Adrenal gland (tissue), 12 donors: ENCODE results near the gene PUS1. TPM values are rescaled to one million over a fixed set of nuclear protein-coding genes. Genes with fewer than 3 reads are reported as not detected.
"Not testable (repeated sequence)": the region's sequence is repeated elsewhere in the genome, so short reads cannot be mapped to it uniquely, and the experiment has no call there.

ENCODE experiments used
- DNase-seq, 7 donors: peaks; one replicate each; pipeline ENCODE4 v3.0.0-alpha.2; 2019 to 2020
- H3K27ac ChIP-seq, 5 donors: fragments of 200-600 bp; sonication (generic) in 4 of 5; 1 replicate in 3 of 5; 2 replicates in 2 of 5; pipeline versions ENCODE4 v1.5.1 to v1.8.0; 2016 to 2020; ENCODE audit warnings: mild to moderate bottlenecking in 1 of 5
- H3K27me3 ChIP-seq: fragments of 200-600 bp; 2 replicates; pipeline ENCODE4 v1.8.0; 2021
- H3K36me3 ChIP-seq, 2 donors: fragments of 200-600 bp; replicated peaks in 1 of 2; 1 replicate in 1 of 2; 2 replicates in 1 of 2; pipeline versions ENCODE4 v1.5.1 to v1.8.0; 2018 to 2022
- H3K4me1 ChIP-seq, 2 donors: fragments of 200-600 bp; replicated peaks in 1 of 2; 1 replicate in 1 of 2; 2 replicates in 1 of 2; pipeline versions ENCODE4 v1.5.1 to v1.8.0; 2018 to 2021
- H3K4me3 ChIP-seq, 4 donors: fragments of 200-600 bp; sonication (generic) in 3 of 4; one replicate each; pipeline ENCODE4 v1.5.1; 2016 to 2018
- H3K9me3 ChIP-seq, 3 donors: fragments of 200-600 bp; sonication (generic) in 1 of 3; replicated peaks in 1 of 3; 1 replicate in 2 of 3; 2 replicates in 1 of 3; pipeline versions ENCODE4 v1.5.1 to v1.8.0; 2016 to 2021
- POLR2A ChIP-seq, 2 donors: fragments of 450-650 bp; IDR thresholded peaks; one replicate each; pipeline ENCODE4 v1.6.1; 2017; ENCODE audit warnings: antibody characterized with exemption in 2 of 2, mild to moderate bottlenecking in 2 of 2, moderate library complexity in 1 of 2
- WGBS, 4 donors: extraction: QIAGEN DNeasy Blood & Tissue Kit in 2 of 4; methylation state at CpG; one replicate each; pipeline versions ENCODE4 v1.1.5 to v1.1.7; 2013 to 2017; 5-methylcytosine and 5-hydroxymethylcytosine counted together
- intact Hi-C, 2 donors: fragments of 100-400 bp; cut with DNase I; formaldehyde crosslinking; loops; one replicate each; pipeline versions ENCODE4 v1.14.1 to v1.15.0; 2022 to 2023
- polyA plus RNA-seq, 3 donors: library from polyadenylated mRNA; stranded (reverse); fragments of 200-250 nt in 2 of 3; fragments of 350-450 nt in 1 of 3; fragmentation: Illumina TruSeq in 1 of 3; extraction: RNeasy Lipid Tissue Mini Kit (QIAGEN cat#74804) in 1 of 3; gene quantifications; one replicate each; pipeline ENCODE4 v1.2.3, GENCODE V29; 2013 to 2014
- total RNA-seq, 9 donors: library from RNA; depleted of rRNA in 4 of 9; stranded (reverse); fragments of >200 nt in 4 of 9; fragments of 120-200 nt in 1 of 9; fragmentation: NEBNext Ultra II Directional in 1 of 9; extraction: Animal tissue kit (Norgen Biotek cat#: 25700) in 1 of 9; gene quantifications; one replicate each; pipeline versions ENCODE4 v1.1.0 to v1.2.4, GENCODE V29; 2013 to 2023
- TF ChIP-seq, protein P1 (sequence below), 6 experiments: fragments of 450-650 bp in 4 of 6; fragments of 200-600 bp in 2 of 6; sonication (generic) in 1 of 6; IDR thresholded peaks; 1 replicate in 5 of 6; 2 replicates in 1 of 6; pipeline versions ENCODE4 v1.5.1 to v1.8.0; 2016 to 2021; ENCODE audit warnings: antibody characterized with exemption in 6 of 6, mild to moderate bottlenecking in 2 of 6, moderate library complexity in 1 of 6
- donor health status: healthy with polysubstance abuse.
- donor health status: Bipolar disorder and iron deficiency.
- donor health status: DM: yes; HTN: yes; CAD: no.
- donor health status: DM: no; HTN: no; CAD: no.
- donor health status: DM: no; HTN: no; CAD: no.
- donor health status: DM: yes; HTN: yes; CAD: no.

Gene PUS1
- total and polyA plus RNA-seq, 12 donors = 10.0 to 57.4 (median 24.5) TPM

DNA sequence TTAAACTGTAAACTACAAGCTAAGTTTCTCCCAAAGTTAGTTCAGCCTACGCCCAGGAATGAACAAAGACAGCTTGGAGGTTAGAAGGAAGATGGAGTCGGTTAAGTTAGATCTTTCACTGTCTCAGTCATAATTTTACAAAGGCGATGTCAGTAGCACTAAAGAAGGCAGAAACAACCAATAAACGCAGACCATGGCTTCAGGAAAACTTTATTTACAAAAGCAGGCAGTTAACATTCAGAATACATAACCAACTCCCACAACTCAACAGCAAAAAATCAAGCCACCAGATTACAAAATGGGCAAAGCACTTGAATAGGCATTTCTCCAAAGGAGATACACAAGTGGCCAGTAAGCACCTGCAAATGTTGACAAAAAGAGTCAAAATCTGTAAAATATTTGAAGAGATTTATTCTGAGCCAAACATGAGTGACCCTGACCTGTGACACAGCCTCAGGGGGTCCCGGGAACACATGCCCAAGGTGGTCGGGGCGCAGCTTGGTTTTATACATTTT lies 43.5 kb upstream of the PUS1 start:
- H3K4me1 ChIP-seq = no peaks in the 10 kb centered on the region
- DNase-seq = no peak
- H3K27ac ChIP-seq = no peak overlapping the region
- no peaks in the 10 kb centered on the region for H3K27me3 ChIP-seq
- no peaks in the 10 kb centered on the region for H3K9me3 ChIP-seq
- intact Hi-C loops = no loop called here
- no peak overlapping the region for H3K4me3 ChIP-seq
- WGBS, 4 donors = 88 to 90% (median 90%) methylated on average over 7 of the region's 7 CpGs
- TF ChIP-seq POLR2A (IDR thresholded peaks at IDR 0.05) = no peak
- TF ChIP-seq, protein P1, sequence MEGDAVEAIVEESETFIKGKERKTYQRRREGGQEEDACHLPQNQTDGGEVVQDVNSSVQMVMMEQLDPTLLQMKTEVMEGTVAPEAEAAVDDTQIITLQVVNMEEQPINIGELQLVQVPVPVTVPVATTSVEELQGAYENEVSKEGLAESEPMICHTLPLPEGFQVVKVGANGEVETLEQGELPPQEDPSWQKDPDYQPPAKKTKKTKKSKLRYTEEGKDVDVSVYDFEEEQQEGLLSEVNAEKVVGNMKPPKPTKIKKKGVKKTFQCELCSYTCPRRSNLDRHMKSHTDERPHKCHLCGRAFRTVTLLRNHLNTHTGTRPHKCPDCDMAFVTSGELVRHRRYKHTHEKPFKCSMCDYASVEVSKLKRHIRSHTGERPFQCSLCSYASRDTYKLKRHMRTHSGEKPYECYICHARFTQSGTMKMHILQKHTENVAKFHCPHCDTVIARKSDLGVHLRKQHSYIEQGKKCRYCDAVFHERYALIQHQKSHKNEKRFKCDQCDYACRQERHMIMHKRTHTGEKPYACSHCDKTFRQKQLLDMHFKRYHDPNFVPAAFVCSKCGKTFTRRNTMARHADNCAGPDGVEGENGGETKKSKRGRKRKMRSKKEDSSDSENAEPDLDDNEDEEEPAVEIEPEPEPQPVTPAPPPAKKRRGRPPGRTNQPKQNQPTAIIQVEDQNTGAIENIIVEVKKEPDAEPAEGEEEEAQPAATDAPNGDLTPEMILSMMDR (IDR thresholded peaks at IDR 0.05) = no peak
- no peaks in the 10 kb centered on the region for H3K36me3 ChIP-seq

DNA sequence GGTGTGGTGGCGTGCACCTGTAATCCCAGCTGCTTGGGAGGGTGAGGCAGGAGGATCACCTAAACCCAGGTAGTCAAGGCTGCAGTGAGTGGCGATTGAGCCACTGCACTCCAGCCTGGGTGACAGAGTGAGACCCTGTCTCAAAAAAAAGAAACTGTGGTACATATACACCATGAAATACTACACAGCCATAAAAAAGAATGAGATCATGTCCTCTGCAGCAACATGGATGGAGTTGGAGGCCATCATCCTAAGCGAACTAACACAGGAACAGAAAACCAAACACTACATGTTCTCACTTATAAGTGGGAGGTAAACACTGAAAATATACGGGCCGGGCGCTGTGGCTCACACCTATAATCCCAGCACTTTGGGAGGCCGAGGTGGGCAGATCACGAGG lies 37.4 kb upstream of the PUS1 start:
- H3K27ac ChIP-seq, H3K9me3 ChIP-seq, intact Hi-C loops, H3K4me3 ChIP-seq, H3K36me3 ChIP-seq, H3K27me3 ChIP-seq, DNase-seq: not testable (repeated sequence)
- WGBS, 4 donors = 85 to 86% (median 86%) methylated on average over 8 of the region's 8 CpGs
- peaks cover 7 to 12% of the 10 kb centered on the region in 2 donors for H3K4me1 ChIP-seq

DNA sequence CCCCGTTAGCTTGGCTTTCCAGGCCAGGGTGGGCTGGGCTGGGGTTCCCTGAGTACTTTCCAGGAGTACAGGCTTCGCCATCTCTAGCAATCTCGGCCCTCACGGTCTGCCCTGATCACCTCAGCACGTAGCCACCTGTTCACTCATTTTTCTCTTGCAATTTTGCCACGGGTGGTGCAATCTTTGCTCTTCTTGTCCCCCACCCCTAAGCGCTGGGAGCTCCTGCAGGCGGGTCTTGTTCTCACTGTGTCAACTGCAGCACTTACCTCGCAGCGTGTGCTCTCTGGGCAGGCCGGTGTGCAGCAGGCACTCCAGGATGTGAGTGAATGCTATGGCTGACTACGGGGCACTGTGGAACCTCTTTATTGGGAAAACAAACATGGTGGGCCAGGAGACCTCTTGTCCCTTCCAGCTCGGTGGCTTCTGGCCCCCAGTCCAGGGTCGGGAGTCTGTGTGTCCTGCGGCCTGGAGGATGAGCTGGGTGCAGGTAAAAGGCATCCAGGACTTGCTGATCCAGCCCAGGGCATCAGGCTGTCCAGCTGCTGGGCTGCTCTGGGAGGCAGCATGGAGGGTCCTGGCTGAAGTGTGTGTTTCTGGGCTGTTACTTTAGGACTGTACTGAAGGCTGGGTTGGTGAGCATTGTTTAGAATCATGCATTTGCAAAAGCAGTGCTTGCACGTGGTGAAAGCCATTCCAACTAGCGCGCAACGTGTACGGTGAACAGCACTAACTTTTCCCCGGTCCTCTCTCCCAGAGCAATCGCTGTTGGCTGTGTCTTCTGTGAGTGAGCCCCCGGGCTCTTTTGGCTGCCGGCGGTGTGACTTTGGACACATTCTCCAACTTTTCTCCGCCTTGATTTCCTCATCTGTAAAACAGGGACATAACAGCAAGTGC lies 36.1 kb upstream of the PUS1 start:
- H3K4me3 ChIP-seq = no peak overlapping the region
- H3K9me3 ChIP-seq = no peaks in the 10 kb centered on the region
- no peaks in the 10 kb centered on the region for H3K36me3 ChIP-seq
- intact Hi-C loops = no loop called here
- WGBS, 4 donors = 81 to 86% (median 83%) methylated on average over 22 to 26 of the region's 26 CpGs
- no peak overlapping the region for H3K27ac ChIP-seq
- H3K27me3 ChIP-seq = no peaks in the 10 kb centered on the region
- TF ChIP-seq, protein P1 (IDR thresholded peaks at IDR 0.05) = no peak
- TF ChIP-seq POLR2A (IDR thresholded peaks at IDR 0.05) = no peak
- DNase-seq = peak in 1 of 7 donors; percentile 13
- peaks cover 19 to 21% of the 10 kb centered on the region in 2 donors for H3K4me1 ChIP-seq

DNA sequence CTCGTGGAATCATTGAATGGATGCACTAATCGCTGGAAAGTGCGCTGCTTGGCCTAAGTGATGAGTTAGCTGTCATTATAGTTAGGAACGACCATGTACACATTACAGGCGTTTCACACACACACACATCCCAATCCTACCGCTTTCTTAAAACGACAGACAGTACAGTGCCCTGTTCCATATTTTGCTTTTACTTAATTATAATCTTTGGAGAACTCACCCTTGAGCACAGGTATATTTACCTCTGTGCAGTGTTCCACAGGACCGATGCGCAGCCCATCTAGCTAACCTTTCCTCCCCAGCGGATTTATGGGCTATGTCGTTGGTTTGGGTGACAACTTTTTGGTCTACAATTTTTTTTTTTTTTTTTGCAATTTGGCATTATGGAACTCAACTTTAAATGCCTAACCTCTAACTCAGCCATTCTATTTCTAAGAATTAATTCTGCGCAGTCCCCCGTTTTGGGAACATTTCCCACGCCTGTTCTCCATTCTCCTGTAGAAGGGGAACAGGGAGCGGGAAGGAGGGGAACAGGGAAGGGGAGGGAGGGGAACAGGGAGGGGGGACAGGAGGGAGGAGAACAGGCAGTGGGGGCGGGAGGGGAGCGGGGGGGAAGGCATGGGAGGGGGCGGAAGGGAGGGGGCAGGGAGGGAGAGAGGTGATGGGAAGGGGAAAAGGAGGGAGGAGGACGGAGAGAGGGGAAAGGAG lies 35.3 kb upstream of the PUS1 start:
- H3K9me3 ChIP-seq = no peaks in the 10 kb centered on the region
- TF ChIP-seq, protein P1 (IDR thresholded peaks at IDR 0.05) = no peak
- no peak for TF ChIP-seq POLR2A (IDR thresholded peaks at IDR 0.05)
- intact Hi-C loops = no loop called here
- peak overlapping the region in 2 of 5 donors; percentile 63 to 93 for H3K27ac ChIP-seq
- no peak for DNase-seq
- H3K27me3 ChIP-seq = no peaks in the 10 kb centered on the region
- WGBS, 4 donors = 40 to 52% (median 46%) methylated on average over 15 to 19 of the region's 19 CpGs
- H3K36me3 ChIP-seq = no peaks in the 10 kb centered on the region
- H3K4me3 ChIP-seq = peak overlapping the region in 1 of 4 donors; percentile 28
- peaks cover 20 to 21% of the 10 kb centered on the region in 2 donors for H3K4me1 ChIP-seq
